GM12873 (cell line): ENCODE measurements around the gene TTC39A.

Source experiments
- CTCF ChIP-seq: IDR thresholded peaks from 2 replicates; pipeline ENCODE4 v1.5.1; 2012; ENCODE audit warnings: low read depth, mild to moderate bottlenecking, moderate library complexity, low read length, control low read depth; ENCODE audit not compliant: insufficient read depth; ENCODE audit errors: missing control alignments

Gene TTC39A

GRCh38 chr1:51330331-51331201, at the start of gene TTC39A:
TTC39A (minus strand) TSS chr1:51330562; CDS start chr1:51330477, 85 bp downstream.
- no peak for TF ChIP-seq CTCF

GRCh38 chr1:51378871-51379270, 48.5 kb upstream of the TTC39A start:
- TF ChIP-seq CTCF = no peak

- no peak for TF ChIP-seq CTCF
These were observed 43.5 kb upstream of the TTC39A start for GRCh38 chr1:51373898-51374297.

- TF ChIP-seq CTCF = no peak
These were observed 42.2 kb upstream of the TTC39A start for GRCh38 chr1:51372561-51372960.

GRCh38 chr1:51369171-51369570, 38.8 kb upstream of the TTC39A start:
- no peak for TF ChIP-seq CTCF

- no peak for TF ChIP-seq CTCF
These were observed 35.4 kb upstream of the TTC39A start for GRCh38 chr1:51365774-51366173.

GRCh38 chr1:51359879-51360278, 29.5 kb upstream of the TTC39A start:
- no peak for TF ChIP-seq CTCF
